GM19351 (cell line): ENCODE data around the gene ITPR2.

ENCODE experiments used
- ATAC-seq: cut with Tn5 transposase; IDR thresholded peaks from one replicate; pipeline ENCODE4 v1.9.1; 2021; ENCODE audit warnings: mild to moderate bottlenecking, moderate library complexity; ENCODE audit not compliant: unreplicated experiment

The ITPR2 gene

DNA sequence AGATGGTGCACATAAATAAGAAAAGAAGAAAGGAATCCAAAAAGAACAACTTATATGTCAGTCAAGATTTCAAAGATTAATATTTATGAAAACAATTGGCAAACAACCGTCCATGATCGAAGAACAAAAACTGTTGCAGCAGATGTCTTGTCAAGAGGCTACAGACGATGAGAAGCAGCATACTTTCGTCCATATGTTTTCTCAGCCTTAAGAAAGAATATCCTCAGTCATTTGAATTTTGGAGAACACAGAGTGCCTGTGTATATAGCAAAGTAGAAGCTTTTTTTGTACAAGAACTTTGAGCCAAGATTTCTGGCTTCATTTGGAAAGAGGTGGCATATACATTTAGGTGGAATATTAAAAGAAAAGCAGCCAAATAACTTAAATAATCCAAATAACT is 297.2 kb downstream of the ITPR2 start:
- no peak for ATAC-seq

GRCh38 chr12:26534071-26534470 is 298.9 kb downstream of the ITPR2 start:
- ATAC-seq: no peak

DNA sequence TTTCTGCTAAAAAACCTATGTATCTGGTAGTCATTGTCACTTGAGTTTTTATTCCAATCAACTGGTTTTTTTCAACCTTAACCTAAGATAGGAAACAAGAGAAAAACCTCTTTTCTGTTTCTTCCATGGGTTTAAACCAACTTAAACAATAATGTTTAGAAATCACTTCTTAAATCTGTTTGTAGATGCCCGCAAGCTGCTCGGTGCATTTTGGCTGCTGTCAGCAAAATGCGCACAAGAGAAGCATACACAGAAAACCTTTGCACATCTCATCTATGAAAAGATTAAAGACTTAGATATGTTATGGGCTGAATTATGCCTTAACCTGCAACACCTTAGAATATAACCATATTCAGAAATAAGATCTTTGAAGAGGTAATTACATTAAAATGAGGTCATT is 299.8 kb downstream of the ITPR2 start:
- no peak for ATAC-seq

- ATAC-seq: no peak
Observed at GRCh38 chr12:26530461-26530860, 302.5 kb downstream of the ITPR2 start.

- ATAC-seq: no peak
Observed at GRCh38 chr12:26528943-26529342, 304.1 kb downstream of the ITPR2 start.

GRCh38 chr12:26527682-26528081 is 305.3 kb downstream of the ITPR2 start:
- no peak for ATAC-seq

GRCh38 chr12:26524862-26525465 is 308.0 kb downstream of the ITPR2 start:
- no peak for ATAC-seq

DNA sequence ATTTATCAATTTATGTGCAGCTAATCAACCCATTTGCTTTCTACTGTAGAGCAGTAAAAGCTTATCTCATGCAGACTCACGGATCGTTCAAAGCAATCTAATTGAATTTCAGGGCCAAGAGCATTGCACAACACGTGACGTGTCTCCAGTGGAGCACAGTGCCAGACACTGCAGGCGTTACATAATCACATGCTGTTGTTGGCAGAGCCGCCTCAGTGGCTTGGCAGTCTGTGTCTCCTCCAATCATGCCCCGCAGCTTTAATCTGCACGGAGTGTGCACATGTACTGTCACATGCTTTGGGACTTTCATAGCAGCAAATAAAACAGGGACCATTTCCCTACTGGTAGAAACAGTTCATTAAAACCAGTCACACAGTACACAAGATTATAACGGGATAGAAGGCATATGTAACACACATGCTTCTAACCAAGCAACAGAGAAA is 309.3 kb downstream of the ITPR2 start:
- ATAC-seq: no peak

DNA sequence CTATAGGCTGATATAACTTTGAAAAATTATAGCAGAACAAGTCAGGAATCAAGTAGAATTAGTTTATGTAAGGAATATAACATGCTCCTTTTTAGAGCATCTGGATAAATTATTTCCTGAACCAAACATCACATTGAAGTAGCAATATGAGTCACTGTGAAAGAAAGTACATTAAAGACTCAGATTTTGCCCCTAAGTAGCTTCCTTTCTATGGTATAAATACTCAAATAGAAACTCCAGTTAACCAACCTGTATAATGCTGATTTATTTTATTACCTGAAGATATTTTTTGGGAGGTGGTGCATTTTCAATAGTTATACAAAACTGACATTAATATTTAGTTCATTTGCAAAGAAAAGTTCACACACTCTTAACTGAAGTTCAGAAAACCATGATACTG is 312.1 kb downstream of the ITPR2 start:
- ATAC-seq: peak; percentile 64

DNA sequence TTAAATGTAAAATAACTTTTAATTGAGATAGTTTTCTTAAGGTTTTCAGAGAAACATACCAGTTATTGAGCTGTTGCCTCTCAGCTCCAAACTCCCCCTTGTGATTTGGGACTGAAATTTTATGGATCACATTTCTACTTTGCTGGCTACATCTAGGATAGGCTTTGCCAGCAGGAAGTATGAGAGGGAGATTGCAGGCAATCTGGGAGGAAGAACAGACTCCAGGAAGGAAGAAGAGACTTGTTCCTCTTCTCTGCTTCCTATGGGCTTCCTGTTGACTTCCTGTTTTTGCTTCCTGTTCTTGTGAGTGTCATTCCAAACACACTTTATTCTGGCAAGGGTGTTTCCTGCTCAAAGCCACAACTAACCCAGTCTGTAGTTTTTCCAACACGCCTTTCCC is 312.9 kb downstream of the ITPR2 start:
- no peak for ATAC-seq

GRCh38 chr12:26519462-26519861 is 313.5 kb downstream of the ITPR2 start:
- no peak for ATAC-seq

DNA sequence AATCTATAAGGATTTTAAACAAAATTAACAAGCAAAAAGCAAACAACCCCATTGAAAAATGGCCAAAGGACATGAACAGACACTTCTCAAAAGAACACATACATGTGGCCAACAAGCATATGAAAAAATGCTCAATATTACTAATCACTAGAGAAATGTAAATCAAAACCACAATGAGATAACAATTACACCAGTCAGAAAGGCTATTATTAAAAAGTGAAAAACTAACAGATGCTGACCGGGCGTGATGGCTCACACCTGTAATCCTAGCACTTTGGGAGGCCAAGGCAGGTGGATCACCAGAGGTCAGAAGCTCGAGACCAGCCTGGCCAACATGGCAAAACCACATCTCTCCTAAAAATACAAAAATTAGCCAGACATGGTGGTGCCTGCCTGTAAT is 315.7 kb downstream of the ITPR2 start:
- ATAC-seq: peak; percentile 75

DNA sequence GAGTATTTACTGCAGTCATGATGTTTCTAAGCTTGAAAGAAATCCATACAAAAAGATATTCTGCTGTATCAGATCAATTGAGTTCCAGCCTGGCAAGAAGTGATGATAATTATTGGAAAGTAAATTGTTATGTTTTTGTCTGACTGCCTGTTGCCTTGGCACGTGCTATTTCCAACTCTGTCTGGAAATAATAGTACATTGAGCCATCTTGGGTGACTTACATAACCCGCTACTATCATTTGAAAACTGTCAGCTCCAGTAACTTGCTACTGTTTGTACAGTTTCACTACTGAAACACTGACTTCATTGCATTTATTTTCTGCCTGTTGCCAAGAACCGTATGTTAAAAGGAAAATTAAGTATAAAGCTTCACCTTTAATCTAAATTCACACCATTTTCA is 318.6 kb downstream of the ITPR2 start:
- ATAC-seq: no peak

DNA sequence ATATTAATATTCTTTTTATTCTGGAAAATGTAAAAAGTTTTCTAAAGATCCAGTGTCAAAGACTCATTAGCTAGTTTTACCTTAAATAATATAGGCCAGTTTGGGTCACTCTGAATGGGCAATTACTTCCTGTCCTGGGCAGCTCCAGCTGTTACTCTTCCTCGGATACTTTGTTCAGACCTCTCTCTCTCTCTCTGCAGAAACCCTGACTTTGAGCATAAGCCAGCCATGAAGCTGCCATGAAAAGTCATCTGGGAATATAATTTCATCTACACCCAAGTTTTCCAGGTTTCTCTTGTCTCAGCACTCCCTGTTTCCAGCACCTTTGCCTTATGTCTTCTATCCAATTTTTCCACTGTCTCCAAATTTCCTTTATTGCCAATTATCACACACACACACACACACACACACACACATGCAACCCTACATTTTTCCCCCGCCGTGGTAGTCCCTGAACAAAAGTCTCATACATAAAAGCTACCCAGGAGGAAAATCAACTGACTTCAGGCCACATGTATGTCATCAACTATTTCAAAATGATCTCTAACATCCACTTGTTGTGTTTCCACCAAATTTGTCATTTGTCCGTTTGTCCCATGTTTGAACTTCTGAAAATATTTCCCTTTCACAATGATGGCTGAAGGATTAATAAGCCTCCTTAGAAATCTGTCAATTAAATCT is 319.5 kb downstream of the ITPR2 start:
- ATAC-seq: no peak

DNA sequence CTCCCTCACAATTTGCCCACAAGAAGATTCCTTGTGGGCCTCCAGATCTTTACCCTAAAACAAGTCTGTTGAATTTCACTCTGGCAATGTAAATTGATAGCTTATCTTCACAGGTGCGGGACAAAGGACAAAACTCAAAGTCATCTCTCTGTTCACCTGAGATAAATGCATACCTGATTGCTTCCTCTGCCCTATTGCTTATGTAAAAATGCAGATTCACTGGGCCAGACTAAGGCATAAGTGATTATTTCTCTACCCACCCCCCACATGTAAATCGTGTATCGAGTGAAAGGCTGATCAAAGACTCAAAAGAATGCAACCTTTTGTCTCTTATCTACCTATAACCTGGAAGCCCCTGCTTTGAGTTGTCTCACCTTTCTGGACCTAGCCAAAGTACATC is 320.8 kb downstream of the ITPR2 start:
- ATAC-seq: no peak

DNA sequence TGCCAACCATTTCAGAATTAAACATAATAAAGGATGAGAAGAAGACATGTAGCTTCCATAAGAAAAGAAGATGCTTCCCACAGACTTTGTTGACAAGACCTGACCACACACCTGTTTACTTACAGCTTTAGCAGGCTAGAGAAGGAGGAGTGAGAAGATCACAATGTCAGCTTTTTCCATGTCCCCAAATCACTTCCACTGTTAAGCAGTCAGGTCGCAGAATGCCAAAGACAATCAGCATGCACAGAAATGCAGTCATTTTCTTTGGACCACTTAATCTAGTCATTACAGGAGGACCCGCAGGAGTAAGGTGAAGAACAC is 322.7 kb downstream of the ITPR2 start:
- no peak for ATAC-seq

GRCh38 chr12:26507613-26508012 is 325.4 kb downstream of the ITPR2 start:
- ATAC-seq: no peak

DNA sequence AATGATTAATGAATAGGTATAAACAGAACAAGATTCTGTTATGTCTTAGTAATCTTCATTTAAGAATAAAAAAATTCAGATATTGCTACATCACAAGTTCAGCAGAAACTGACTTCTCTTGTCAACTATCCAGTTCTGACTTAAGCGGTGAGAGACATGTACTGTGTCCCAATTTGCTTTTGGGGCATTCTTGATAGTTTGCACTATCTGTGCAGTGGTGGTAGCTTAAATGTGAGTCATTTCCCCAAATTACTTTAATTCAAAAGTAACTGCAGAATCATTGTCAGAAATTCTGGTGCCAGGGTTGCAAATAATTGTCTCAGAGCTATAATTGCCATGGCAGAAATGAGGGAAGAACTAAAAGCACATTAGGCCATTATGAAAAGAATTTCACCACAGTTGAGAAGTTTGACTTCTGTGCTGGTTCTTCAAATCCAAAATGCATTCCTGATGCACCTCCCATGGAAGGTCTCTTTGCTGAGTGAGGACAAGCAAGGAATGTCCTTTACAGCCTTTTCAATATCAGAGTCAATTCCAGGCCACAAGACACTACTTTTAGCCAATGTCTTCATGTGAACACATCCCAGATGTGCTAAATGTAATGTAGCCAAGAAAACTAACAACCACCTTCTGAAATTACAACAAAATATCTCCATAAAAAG is 332.9 kb downstream of the ITPR2 start:
- ATAC-seq: no peak

DNA sequence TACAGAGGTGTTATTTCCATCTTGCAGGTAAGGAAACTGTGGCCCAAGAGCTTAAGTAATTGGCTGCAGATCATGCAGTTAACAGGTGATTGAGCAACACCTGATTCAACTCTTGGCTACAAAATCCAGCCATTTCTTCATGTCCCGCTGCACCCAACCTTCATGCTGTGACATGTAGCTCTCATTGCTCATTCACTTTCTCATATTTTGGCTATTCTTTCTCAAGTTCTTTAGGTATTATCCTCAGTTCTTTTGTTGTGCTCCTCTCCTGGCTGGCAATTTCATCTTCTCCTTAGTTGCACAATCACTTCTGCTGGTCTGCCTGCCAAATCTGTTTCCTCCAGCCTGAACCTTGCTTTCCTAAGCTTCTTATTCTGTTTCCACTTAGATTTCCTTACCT is 336.8 kb downstream of the ITPR2 start:
- ATAC-seq: no peak

- no peak for ATAC-seq
Observed at GRCh38 chr12:26493656-26494055, 339.3 kb downstream of the ITPR2 start.

DNA sequence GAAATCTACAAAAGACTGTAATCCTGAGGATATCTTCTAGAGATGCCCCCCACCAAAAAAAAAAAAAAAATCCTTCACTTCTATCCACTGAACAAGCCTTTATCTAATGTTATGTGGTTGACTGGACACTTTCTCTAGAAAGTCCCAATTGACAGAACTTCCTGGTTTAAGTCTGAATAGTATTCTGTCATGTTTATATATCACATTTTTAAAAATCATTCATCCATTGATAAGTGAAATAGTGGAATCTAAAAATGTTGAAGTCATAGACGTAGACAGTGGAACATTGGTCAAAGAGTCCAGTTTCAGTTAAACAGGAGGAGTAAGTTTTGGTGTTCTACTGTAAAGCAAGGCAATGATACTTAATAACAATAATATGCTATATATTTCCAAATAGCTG is 340.6 kb downstream of the ITPR2 start:
- no peak for ATAC-seq

DNA sequence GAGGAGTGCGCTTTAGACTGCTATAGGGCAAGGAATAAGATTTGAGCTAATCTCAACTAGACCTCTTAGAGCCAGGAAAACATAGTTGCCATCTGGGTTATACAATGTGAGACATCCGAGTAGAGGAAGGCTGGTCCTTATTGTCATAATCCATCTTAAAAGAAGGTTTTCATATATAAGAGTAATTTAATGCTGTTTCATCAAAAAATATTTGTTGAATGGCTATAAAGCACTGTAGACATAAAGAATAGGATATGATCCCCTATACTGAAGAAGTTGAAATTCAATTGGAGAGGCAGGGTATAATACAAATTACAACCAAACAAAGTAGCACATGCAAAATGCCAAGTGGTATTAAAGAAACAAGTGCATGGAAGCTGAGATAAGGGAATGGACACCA is 343.1 kb downstream of the ITPR2 start:
- ATAC-seq: no peak

GRCh38 chr12:26488351-26488750 is 344.6 kb downstream of the ITPR2 start:
- no peak for ATAC-seq
